Measurements from ENCODE around the gene HSPD1.
A peak's percentile ranks its signal among the peaks of the same experiment; 100 is the strongest.

HSPD1 gene

DNA sequence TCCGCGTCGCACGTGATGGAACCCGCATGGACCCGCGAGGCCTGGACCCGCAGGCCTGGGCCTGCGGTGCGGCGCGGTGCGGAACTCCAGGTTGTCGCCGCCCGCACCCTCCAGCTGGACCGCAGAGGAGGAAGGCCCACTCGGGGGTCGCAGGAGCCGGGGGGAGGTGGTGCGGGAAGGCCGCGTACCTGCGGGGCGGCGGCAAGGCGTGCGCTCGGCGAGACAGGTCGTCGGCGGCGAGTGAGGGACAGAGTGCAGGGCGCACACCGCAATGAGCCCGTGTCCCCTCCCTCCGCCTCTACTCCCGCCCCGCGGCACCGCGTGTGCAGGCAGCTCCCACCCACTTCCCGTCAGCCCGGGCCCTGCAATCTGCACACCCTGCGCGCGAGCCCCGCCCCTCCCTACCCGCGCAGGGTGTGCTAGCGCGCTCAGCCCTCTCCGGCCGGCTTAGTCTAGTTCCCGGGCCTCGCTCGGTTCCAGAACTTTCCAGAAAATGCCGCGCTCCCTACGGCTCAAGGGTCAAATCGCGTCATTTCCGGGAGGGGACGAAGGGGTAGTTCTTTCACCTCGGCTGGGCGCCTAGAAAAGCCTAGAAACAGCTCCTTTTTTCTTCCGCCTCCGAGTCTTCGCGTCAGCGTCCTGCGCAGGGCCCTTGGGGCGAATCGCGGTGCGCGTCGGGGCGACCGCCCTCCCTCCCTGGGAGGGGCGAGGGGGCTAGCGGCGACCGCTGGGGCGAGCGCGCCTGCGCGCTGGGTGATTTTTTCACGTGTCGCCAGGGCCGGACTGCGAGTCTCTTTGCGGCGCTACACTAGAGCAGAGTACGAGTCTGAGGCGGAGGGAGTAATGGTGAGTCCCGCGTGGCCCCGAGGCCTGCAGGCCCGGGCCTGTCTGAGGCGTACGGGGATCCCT is at the start of gene HSPD1, which contains the start of gene HSPE1 (continued):
- TF ChIP-seq GLI4 (tag by site-specific recombination; IDR thresholded peaks at IDR 0.05), result 0 out of 2 replicates have a peak, but pooled peaks have one; percentile 72
- TF ChIP-seq ZNF391 (tag by site-specific recombination; IDR thresholded peaks at IDR 0.05; ENCODE audit: borderline replicate concordance, low read depth), result peak; percentile 92
- no peak for TF ChIP-seq ZNF202 (tag by site-specific recombination; IDR thresholded peaks at IDR 0.05; ENCODE audit: borderline replicate concordance)
- no peak for TF ChIP-seq ZNF837 (tag by site-specific recombination; IDR thresholded peaks at IDR 0.05)
- TF ChIP-seq, protein P1, sequence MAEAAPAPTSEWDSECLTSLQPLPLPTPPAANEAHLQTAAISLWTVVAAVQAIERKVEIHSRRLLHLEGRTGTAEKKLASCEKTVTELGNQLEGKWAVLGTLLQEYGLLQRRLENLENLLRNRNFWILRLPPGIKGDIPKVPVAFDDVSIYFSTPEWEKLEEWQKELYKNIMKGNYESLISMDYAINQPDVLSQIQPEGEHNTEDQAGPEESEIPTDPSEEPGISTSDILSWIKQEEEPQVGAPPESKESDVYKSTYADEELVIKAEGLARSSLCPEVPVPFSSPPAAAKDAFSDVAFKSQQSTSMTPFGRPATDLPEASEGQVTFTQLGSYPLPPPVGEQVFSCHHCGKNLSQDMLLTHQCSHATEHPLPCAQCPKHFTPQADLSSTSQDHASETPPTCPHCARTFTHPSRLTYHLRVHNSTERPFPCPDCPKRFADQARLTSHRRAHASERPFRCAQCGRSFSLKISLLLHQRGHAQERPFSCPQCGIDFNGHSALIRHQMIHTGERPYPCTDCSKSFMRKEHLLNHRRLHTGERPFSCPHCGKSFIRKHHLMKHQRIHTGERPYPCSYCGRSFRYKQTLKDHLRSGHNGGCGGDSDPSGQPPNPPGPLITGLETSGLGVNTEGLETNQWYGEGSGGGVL (tag by site-specific recombination; IDR thresholded peaks at IDR 0.05), result peak; percentile 79
- TF ChIP-seq ZNF530 (tag by site-specific recombination; IDR thresholded peaks at IDR 0.05; ENCODE audit: low read depth), result no peak
- peak; percentile 98 for TF ChIP-seq ZNF600 (tag by site-specific recombination; IDR thresholded peaks at IDR 0.05)
- no peak for TF ChIP-seq ZNF701 (tag by site-specific recombination; IDR thresholded peaks at IDR 0.05)
- TF ChIP-seq ZBTB20 (tag by site-specific recombination; IDR thresholded peaks at IDR 0.05), result peak; percentile 100
- TF ChIP-seq ZFHX2 (tag by site-specific recombination; conservative IDR thresholded peaks at IDR 0.05), result peak; percentile 92
- TF ChIP-seq ZNF350 (tag by site-specific recombination; IDR thresholded peaks at IDR 0.05), result no peak
- TF ChIP-seq, protein P2, sequence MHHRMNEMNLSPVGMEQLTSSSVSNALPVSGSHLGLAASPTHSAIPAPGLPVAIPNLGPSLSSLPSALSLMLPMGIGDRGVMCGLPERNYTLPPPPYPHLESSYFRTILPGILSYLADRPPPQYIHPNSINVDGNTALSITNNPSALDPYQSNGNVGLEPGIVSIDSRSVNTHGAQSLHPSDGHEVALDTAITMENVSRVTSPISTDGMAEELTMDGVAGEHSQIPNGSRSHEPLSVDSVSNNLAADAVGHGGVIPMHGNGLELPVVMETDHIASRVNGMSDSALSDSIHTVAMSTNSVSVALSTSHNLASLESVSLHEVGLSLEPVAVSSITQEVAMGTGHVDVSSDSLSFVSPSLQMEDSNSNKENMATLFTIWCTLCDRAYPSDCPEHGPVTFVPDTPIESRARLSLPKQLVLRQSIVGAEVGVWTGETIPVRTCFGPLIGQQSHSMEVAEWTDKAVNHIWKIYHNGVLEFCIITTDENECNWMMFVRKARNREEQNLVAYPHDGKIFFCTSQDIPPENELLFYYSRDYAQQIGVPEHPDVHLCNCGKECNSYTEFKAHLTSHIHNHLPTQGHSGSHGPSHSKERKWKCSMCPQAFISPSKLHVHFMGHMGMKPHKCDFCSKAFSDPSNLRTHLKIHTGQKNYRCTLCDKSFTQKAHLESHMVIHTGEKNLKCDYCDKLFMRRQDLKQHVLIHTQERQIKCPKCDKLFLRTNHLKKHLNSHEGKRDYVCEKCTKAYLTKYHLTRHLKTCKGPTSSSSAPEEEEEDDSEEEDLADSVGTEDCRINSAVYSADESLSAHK (tag by site-specific recombination; IDR thresholded peaks at IDR 0.05), result peak; percentile 99
- TF ChIP-seq ZNF514 (tag by site-specific recombination; IDR thresholded peaks at IDR 0.05), result no peak
- no peak for TF ChIP-seq ZNF423 (tag by site-specific recombination; IDR thresholded peaks at IDR 0.05)
- TF ChIP-seq, protein P3, sequence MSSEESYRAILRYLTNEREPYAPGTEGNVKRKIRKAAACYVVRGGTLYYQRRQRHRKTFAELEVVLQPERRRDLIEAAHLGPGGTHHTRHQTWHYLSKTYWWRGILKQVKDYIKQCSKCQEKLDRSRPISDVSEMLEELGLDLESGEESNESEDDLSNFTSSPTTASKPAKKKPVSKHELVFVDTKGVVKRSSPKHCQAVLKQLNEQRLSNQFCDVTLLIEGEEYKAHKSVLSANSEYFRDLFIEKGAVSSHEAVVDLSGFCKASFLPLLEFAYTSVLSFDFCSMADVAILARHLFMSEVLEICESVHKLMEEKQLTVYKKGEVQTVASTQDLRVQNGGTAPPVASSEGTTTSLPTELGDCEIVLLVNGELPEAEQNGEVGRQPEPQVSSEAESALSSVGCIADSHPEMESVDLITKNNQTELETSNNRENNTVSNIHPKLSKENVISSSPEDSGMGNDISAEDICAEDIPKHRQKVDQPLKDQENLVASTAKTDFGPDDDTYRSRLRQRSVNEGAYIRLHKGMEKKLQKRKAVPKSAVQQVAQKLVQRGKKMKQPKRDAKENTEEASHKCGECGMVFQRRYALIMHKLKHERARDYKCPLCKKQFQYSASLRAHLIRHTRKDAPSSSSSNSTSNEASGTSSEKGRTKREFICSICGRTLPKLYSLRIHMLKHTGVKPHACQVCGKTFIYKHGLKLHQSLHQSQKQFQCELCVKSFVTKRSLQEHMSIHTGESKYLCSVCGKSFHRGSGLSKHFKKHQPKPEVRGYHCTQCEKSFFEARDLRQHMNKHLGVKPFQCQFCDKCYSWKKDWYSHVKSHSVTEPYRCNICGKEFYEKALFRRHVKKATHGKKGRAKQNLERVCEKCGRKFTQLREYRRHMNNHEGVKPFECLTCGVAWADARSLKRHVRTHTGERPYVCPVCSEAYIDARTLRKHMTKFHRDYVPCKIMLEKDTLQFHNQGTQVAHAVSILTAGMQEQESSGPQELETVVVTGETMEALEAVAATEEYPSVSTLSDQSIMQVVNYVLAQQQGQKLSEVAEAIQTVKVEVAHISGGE (tag by site-specific recombination; conservative IDR thresholded peaks at IDR 0.05; ENCODE audit: low read depth), result peak; percentile 91
- TF ChIP-seq KLF16 (tag by site-specific recombination; IDR thresholded peaks at IDR 0.05), result peak; percentile 100
- no peak for TF ChIP-seq HOXA7 (CRISPR knock-in tag; IDR thresholded peaks at IDR 0.05; ENCODE audit: borderline replicate concordance)
- peak; percentile 68; the same call in 1 of the 2 replicates for TF ChIP-seq ZNF10 (tag by site-specific recombination; IDR thresholded peaks at IDR 0.05)
- TF ChIP-seq, protein P4, sequence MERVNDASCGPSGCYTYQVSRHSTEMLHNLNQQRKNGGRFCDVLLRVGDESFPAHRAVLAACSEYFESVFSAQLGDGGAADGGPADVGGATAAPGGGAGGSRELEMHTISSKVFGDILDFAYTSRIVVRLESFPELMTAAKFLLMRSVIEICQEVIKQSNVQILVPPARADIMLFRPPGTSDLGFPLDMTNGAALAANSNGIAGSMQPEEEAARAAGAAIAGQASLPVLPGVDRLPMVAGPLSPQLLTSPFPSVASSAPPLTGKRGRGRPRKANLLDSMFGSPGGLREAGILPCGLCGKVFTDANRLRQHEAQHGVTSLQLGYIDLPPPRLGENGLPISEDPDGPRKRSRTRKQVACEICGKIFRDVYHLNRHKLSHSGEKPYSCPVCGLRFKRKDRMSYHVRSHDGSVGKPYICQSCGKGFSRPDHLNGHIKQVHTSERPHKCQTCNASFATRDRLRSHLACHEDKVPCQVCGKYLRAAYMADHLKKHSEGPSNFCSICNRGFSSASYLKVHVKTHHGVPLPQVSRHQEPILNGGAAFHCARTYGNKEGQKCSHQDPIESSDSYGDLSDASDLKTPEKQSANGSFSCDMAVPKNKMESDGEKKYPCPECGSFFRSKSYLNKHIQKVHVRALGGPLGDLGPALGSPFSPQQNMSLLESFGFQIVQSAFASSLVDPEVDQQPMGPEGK (tag by site-specific recombination; IDR thresholded peaks at IDR 0.05), result peak; percentile 97
- TF ChIP-seq, protein P5, sequence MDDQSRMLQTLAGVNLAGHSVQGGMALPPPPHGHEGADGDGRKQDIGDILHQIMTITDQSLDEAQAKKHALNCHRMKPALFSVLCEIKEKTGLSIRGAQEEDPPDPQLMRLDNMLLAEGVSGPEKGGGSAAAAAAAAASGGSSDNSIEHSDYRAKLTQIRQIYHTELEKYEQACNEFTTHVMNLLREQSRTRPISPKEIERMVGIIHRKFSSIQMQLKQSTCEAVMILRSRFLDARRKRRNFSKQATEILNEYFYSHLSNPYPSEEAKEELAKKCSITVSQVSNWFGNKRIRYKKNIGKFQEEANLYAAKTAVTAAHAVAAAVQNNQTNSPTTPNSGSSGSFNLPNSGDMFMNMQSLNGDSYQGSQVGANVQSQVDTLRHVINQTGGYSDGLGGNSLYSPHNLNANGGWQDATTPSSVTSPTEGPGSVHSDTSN (CRISPR knock-in tag; IDR thresholded peaks at IDR 0.05), result peak; percentile 34; the same call in 1 of the 2 replicates
- TF ChIP-seq, protein P6, sequence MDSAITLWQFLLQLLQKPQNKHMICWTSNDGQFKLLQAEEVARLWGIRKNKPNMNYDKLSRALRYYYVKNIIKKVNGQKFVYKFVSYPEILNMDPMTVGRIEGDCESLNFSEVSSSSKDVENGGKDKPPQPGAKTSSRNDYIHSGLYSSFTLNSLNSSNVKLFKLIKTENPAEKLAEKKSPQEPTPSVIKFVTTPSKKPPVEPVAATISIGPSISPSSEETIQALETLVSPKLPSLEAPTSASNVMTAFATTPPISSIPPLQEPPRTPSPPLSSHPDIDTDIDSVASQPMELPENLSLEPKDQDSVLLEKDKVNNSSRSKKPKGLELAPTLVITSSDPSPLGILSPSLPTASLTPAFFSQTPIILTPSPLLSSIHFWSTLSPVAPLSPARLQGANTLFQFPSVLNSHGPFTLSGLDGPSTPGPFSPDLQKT (IDR thresholded peaks at IDR 0.05; ENCODE audit: borderline replicate concordance, low read depth, low read length), result peak; percentile 95
- TF ChIP-seq, protein P7, sequence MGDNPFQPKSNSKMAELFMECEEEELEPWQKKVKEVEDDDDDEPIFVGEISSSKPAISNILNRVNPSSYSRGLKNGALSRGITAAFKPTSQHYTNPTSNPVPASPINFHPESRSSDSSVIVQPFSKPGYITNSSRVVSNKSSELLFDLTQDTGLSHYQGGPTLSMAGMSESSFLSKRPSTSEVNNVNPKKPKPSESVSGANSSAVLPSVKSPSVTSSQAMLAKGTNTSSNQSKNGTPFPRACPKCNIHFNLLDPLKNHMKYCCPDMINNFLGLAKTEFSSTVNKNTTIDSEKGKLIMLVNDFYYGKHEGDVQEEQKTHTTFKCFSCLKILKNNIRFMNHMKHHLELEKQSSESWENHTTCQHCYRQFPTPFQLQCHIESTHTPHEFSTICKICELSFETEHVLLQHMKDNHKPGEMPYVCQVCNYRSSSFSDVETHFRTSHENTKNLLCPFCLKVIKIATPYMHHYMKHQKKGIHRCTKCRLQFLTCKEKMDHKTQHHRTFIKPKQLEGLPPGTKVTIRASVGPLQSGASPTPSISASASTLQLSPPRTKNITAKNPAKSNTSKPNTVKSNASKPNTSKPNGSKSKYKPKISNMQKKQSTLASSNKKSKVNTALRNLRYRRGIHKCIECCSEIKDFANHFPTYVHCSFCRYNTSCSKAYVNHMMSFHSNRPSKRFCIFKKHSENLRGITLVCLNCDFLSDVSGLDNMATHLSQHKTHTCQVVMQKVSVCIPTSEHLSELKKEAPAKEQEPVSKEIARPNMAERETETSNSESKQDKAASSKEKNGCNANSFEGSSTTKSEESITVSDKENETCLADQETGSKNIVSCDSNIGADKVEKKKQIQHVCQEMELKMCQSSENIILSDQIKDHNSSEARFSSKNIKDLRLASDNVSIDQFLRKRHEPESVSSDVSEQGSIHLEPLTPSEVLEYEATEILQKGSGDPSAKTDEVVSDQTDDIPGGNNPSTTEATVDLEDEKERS (tag by site-specific recombination; IDR thresholded peaks at IDR 0.05), result peak; percentile 53
